EH (cell line): ENCODE measurements around the gene RBM47.
A peak's percentile ranks its signal among the peaks of the same experiment; 100 is the strongest.
"Not testable (repeated sequence)": the region's sequence is repeated elsewhere in the genome, so short reads cannot be mapped to it uniquely, and the experiment has no call there.

Experiments used
- DNase-seq: peaks from one replicate; pipeline ENCODE4 v3.0.0-alpha.2; 2015; ENCODE audit warnings: low read depth

Gene RBM47

DNA sequence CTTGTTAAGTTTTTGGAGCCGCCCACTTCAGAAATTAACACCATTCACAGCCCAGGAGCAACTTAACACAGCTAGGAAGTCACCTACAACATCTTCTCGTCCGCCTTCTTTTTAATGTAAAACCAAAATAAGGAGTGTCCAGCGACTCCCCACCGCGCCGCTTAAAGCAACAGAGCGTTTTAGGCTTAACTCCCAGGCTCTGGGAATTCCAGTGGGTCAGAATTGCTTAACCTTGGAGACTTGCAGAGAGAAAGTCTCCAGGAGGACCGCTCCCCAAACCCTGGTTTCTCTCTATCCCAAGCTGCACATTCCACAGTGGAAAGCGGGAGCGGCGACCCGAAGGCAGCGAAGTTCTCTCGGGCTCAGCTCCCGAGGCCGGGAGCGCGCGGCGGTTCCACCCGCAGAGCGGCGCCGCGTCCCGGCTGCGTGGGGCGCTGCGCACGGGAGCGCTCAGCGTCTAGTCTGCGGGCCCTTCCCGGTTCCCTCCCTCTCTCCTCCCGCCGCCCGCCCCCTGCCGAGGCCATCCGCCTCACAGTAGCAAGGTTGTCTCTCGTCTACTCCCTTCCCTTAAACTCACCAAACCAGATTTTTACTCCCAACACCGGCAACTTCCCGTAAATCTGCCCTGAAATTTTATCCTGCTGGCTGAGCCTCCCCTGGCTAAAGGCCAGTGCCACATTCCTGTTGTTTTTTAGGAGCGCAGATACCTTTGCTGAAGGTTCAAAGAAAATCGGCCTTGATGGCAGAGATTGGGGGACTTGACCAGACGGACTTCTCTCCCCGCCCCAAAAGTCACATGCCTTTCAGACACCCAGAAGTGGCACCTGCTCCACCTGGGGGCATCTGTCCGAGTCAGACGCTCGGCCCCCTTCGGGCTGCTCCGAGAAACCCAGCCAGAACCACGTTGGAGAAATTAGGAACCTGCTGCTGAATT lies at the start of gene RBM47:
Gene RBM47, minus strand, starts transcription at position 464 of the 934 bp plus-strand sequence. CDS start 190,971 bp downstream, outside the sequence.
- peak; percentile 58 for DNase-seq

DNA sequence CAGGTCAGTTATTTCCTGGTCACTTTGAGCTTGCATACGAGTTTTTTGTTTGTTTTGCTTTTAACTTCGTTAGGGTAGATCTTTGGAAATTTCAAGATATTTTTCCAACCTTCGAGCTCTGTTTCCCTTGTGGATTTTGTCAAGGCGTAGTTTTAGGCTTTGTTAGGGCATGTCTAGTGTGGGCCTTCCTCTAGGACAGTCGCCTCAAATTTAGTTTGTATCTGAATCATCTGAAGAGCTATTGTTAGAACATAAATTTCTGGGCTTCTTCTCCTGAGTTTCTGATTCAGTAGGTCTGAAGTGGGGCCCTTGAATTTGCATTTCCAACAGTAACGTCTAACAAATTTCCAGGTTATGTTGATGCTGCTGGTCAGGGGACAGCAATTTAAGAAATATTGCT lies 48.8 kb upstream of the RBM47 start:
- no peak for DNase-seq

- no peak for DNase-seq
These were observed 45.5 kb upstream of the RBM47 start for GRCh38 chr4:40675166-40675565.

DNA sequence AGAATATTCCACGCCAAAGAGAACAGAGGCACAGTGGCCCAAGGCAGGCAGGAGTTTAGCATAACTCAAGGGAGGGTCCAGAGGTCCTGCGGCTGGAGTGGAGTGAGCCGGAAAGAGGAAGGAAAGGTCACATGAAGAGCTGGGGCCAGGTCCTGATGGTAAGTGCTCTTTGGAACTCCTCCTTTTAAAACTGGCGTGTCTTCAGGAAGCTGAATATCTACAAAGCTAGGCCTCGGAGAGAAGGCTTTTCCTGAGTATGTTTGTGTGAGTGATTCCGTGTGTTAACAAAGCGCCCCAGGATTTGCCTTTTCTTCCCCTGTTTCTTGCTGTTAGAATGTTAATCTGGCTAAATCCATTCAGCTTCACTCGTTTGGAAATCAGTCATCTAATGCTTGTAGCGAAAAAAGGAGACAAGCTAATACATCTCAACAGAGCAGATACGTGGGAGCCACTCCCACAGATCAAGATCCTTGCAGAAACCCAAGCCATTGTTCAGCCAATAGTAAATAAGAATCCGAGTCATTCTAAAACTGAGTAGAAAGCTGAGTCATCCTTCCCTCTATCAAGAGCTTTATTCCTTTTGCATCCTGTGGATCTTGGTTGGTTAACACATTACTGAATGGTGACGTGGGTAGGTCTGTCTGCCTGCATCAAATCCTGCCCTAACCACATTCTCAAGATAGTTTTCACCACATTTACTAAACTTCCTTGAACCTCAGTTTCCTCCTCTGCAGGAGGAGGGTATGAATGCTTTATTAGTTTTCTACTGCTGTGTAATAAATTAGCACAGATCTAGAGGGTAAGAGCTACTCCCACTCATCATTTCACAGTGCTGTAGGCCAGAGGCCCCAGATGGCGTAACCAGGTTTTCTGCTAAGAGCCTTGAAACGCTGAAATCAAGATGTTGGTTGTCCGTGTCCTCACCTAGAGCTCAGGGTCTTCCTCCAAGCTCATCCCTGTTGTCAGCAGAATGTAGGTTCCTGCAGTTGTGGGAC lies 43.2 kb upstream of the RBM47 start:
- DNase-seq = peak; percentile 97

GRCh38 chr4:40669504-40669903 lies 39.8 kb upstream of the RBM47 start:
- DNase-seq = no peak

DNA sequence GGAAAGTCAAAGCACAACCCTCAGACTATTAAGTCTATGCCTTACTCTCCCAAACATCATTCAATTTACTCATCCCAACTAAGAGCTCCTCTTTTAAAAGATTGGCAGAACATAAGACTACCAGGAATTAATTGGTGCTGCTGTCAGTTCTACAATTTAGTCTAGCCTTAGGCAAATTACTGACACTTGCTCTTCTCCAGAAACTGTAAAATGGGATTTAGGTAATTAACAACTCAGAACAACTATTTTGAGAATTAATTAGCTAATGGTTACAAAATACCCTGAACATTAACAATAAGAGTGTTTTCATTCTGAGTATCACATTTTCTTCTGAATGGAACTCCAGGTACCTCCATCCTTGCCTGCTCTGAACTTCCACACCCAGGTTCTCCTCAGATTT lies 36.2 kb upstream of the RBM47 start:
- no peak for DNase-seq

DNA sequence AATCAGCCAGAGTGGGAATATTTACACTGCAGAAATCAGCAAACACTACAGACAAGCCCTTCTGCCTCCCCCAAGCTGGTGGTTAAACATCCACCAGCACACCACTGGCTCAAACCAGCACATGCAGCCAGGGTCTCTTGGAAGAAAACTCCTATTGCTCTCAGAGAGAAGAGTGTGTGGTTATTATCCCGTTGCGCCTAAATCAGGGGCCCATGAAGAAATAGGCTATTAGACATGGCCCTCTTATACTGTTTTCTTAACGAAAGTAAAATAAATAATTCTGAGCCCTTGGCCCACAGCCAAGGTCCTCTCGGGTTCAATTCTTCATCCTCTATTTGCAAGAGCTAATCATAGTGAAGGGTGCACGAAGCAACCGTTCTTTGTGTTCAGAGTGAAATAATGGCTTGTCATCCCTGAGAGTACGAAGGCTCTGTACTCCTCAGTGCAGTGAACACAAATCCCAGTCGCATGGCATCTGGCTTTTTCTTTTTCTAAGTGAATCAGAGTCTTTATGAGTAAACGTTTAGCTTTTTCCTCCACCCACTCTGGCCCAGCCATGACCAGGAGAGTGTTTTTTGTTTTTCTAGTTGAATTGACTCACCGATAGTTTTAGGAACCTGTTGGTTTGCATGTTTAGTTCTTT lies 33.4 kb upstream of the RBM47 start:
- DNase-seq = peak; percentile 69

GRCh38 chr4:40661803-40662202 lies 32.1 kb upstream of the RBM47 start:
- DNase-seq = no peak

DNA sequence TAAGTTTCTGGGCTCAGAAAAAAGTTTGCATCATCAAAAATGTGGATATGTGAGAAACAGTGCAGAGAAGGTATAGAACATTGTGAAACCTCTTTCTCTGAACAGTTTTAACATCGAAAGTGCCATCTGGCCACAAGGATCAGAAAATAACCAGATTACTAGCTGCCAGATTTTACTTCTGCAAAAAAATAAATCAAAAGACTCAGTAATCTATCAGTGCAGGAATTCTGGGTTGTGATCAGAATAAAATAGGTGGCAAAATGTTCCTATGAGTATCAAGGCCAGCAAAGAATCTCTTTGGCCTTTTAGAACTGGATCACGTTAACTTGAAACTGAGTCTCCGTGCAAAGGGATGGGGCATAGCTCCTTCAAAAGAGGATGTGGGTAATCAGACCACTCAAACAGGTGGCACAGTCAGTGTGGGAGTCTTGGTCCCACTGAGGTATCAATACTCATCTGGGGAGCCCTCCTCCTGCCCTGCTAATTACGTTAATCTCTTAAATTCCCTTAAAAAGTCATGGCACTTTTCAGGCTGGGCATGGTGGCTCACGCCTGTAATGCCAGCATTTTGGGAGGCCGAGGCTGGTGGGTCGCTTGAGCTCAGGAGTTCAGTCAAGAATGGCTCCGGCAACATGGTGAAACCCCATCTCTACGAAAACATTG lies 26.7 kb upstream of the RBM47 start:
- no peak for DNase-seq

DNA sequence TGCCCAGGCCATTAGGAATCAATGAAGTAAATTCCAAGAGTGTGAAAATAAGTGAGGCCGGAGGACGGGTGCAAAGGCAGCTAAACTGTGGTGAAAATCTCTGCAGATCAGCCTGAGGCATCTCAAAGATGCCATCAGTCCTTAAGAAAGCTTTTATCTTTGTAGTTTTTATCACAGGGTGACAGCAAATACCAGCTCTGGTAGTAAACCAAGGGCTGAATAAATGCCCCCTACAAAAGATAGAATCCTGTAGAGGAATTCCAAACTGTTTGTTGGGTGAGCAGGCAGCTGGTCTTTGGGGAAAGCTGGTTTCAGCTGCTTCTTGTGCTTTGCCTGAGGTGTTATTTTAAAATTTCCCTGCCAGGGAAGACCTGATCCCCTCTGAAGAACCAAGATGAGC lies 21.6 kb upstream of the RBM47 start:
- no peak for DNase-seq

DNA sequence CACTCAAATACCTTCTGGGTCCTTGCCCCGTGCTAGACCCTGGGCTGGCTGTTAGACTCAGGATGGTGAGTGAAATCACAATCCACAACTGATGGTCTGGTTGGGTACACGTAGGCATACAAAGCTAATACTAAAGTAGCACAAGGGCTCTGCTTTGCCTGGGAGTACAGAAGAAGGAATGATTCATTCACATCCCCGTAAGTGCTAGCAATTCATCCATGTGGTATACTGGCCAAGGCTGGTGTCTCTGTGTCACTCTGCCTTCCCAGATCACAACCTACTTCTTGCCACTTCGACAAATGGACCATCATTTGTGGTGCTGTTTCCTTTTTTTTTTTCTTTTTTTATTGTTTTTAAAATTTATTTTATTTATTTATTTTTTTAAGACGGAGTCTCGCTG lies 19.7 kb upstream of the RBM47 start:
- no peak for DNase-seq

DNA sequence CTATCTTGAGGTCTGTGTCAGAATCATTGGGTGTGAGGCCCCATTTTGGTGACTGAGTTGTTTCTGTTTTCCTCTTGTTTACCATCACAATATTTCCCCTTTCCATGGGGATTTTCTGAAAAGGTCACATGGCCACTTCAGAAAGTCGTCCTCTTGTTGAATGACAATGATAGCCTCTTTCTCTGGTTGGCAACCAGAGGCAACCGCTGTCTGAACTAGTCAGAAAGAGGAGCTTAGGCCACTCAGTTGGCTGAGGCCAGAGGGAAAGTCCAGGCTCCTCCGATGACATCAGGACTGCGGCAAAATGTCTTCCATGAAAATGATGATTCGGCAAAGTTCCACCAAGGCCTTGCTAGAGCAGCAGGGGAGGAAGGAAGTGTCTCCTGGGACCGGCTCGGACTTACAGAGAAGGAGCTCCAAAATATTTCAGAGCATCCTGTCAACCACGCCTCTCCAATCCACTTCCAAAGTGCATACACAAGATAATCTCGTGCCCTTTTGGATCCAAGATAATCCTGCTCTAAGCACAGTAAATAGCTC lies 19.1 kb upstream of the RBM47 start:
- no peak for DNase-seq

- DNase-seq = no peak
These were observed 18.5 kb upstream of the RBM47 start for GRCh38 chr4:40648131-40648530.

DNA sequence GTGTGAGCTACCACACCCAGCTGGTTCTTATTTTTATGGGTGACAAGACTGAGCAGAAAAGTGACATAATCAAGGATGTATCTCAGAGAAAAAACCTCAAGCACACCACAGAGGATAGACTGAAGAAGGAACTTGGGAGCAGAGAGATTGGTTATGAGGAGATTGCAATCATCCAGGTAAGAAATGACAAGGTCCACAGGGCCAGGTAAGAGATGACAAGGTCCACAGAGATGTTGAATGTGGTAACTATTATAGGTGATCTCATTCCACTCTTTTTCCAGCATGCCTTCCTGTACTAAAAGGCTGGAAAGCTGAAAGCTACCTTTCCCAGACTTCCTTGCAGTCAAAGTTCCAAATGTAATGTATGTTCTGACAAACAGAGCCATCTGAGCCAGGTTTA lies 15.9 kb upstream of the RBM47 start:
- no peak for DNase-seq

DNA sequence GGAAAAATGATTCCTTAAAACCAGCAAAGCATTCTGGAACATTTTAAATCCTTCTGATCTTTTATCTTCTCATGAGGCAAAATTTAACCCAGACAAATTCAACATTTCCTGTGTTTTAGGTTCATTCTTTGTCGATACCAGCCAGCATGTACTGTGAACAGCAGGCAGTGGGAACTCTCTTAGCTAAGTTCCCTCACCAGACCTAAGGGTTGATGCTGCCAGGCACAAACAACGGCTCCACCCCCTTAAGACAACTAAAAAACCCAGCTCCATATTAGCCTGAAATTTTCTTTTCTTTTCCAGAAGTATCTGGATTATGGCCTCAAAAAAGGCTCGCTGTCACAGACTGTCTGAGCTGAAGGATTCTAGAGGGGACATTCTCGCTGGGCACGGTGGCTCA lies 2.4 kb upstream of the RBM47 start:
- no peak for DNase-seq

DNA sequence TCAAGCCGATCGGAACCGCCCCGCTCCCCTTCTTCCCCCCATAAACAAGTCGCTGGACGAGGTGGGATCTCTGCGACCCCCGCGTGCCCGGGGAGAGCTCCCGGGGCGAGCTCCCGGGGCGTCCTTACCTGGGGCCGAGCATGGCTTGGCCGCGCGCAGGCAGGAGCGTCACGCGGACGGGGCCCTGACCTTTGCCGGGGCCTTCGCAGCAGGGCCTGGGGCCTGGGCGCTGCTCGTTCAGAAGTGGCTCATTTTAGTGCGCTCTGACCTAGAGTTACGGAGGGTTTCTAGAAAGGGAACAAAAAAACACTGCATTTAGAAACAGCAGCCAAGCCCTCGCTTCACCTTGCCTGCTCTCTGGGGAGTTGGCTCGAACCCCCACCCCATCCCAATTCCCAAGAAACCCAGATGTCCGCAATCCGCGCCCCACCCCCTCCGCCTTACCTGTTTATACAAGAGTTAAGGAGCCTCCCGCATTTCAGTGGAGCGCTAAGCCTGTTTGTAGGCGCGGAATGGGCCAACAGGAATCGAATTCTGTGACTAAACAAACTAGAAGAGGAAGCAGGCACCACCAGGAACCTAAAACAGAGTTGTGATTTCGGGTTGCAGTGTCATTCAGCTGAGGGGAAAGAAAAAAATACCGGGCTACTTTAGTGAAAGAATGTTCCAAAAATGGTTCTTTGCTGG lies 814 bp upstream of the RBM47 start:
- DNase-seq = no peak

DNA sequence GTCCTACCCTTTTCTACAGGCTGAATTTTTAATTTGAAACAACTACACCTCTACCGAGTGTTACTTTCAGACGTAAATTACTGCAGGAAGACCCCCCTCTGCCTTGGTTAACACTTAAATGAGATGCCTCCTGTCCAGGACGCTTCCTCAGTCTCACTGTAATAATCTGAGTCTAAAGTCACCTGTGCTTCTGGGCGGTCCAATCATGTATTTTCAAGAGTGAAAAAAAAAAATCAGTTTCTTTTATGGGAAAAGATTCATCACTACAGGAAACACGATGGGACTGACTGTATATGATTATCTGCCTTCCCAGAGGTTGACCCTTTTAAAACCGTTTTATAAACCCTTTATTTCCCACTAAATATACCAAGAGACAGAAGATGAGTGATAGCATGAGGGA lies 776 bp downstream of the RBM47 start:
- DNase-seq = no peak

DNA sequence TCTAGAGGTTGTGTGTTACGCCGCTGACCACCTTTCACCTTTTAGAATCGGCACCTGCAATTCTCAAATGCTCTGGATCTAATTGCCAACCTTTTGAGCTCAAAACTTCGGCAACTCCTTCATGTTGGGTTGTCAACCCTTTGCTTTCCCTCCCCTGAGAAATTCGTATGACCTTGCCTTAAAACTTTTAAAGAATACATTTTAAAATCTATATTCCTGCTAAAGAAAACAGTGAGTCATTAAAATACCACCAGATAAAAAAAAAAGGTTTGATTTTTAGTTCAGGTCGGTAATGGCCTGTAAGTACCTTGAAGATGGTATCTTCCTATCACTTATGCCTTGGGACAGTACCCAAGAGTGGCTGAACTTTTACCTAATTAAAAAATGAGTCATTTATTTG lies 1.3 kb downstream of the RBM47 start:
- DNase-seq = not testable (repeated sequence)

GRCh38 chr4:40627540-40627939 lies 2.1 kb downstream of the RBM47 start:
- no peak for DNase-seq

- no peak for DNase-seq
These were observed 3.3 kb downstream of the RBM47 start for GRCh38 chr4:40626183-40626990.
